Measurements from ENCODE around the gene ELSPBP1.
"Not testable (repeated sequence)": the region's sequence is repeated elsewhere in the genome, so short reads cannot be mapped to it uniquely, and the experiment has no call there.

Gene ELSPBP1
- total RNA-seq = 0 reads per million in 2 donors

DNA sequence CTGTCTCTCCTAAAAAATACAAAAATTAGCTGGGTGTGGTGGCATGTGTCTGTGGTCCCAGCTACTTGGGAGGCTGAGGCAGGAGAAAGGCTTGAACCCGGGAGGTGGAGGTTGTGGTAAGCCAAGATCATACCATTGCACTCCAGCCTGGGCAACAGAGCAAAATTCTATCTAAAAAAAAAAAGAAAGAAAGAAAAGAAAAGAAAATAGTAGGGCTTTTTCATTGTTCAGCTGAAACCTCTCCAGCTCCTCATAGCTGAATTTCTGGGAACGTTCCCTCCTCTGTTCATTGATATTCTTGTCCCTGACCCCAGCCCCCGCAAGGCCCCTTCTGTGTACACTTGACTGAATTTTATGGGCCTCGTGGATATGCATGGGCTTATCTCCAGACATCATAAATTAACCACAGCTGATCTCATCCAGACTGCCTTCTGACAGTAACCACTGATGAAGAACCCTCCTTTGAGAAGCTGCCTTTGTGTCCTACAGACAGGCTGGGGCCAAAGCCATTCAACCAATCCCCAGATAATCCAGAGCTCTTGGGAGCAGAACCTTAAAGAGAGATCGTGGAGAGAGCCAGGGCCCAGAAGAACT, at the start of gene ELSPBP1:
TSS of gene ELSPBP1 (plus strand) at position 424 of the 594 bp plus-strand sequence. CDS start 14,036 bp downstream, outside the sequence.
- DNase-seq = no peak

GRCh38 chr19:47949852-47950521, 44.4 kb upstream of the ELSPBP1 start:
- not testable (repeated sequence) for DNase-seq

GRCh38 chr19:47952132-47952531, 42.3 kb upstream of the ELSPBP1 start:
- not testable (repeated sequence) for DNase-seq

DNA sequence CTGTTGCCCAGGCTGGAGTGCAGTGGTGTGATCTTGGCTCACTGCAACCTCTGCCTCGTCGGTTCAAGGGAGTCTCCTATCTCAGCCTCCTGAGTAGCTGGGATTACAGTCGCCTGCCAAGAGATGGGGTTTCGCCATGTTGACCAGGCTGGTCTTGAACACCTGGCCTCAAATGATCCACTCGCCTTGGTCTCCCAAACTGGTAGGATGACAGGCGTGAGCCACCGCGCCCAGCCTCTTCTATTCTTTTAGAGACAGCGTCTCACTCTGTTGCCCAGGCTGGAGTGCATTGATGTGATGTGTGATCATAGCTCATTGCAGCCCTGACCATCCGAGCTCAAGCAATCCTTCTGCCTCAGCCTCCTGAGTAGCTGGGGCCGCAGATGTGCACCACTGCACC, 38.5 kb upstream of the ELSPBP1 start:
- DNase-seq = not testable (repeated sequence)

- no peak for DNase-seq
Observed at GRCh38 chr19:47973529-47973928, 20.9 kb upstream of the ELSPBP1 start.

- no peak for DNase-seq
Observed at GRCh38 chr19:47991191-47991808, 3.1 kb upstream of the ELSPBP1 start.

- DNase-seq = no peak
Observed at GRCh38 chr19:47992070-47992469, 2.4 kb upstream of the ELSPBP1 start, which contains the start of gene BSPH1. Gene BSPH1, minus strand, starts transcription at chr19:47992170. Its CDS starts 89 bp downstream, at chr19:47992081.

GRCh38 chr19:47996230-47996727, 1.8 kb downstream of the ELSPBP1 start:
- no peak for DNase-seq

GRCh38 chr19:47998800-47999199, 4.4 kb downstream of the ELSPBP1 start:
- DNase-seq = no peak

DNA sequence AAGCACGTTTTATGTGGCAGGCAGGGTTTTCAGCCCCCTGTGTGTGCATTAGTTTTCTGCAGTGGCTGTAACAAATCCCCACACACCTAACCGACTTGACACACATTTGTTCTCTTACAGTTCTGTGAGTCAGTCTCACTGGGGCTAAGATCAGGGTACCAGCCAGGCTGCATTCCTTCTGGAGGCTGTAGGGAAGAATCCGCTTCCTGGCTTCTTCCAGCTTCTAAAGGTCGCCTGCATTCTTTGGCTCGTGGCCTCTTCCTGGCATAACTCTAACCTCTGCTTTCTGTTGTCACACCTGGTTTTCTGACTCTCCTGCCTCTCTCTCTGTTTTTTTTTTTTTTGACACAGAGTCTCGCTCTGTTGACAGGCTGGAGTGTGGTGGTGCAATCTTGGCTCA, 6.4 kb downstream of the ELSPBP1 start:
- no peak for DNase-seq

DNA sequence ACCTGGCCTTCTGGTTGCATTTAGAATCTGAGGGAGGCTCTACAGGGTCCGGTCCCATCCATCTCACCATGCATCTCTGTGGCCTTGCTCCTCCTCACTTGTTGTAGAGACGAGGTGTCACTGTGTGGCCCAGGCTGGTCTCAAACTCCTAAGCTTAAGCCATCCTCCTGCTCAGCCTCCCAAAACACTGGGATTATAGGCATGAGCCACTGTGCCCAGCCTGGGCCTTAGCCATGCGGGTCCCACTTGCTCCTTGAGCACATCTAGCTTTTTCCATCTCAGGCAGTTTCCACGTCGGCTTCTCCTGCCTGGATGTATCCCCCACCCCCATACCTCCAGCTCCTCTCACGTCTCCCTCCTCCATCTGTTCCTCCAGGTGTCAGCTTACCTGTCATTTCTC, 9.8 kb downstream of the ELSPBP1 start:
- no peak for DNase-seq

- DNase-seq = no peak
Observed at GRCh38 chr19:48006762-48007161, 12.3 kb downstream of the ELSPBP1 start.

GRCh38 chr19:48010932-48011758, 16.7 kb downstream of the ELSPBP1 start:
- DNase-seq = no peak

DNA sequence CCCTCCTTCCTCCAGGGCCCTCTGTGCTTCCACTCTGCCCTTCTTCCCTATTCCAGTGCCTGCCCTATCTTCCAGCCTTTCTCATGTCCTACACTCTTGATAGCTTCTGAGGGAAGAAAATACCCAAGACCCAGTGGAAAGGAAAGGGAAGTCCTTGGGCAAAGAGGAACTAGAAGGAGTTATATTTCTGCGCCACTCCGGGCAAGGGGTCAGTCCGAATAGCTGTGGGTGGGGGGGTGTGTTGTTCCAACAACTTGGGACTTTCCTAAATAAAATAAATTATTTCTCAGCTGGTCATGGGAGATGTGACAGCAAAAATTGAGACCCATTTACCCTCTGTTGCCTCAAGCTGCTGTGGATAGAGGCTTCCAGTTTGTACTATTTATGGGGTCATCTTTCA, 26.3 kb downstream of the ELSPBP1 start:
- no peak for DNase-seq

DNA sequence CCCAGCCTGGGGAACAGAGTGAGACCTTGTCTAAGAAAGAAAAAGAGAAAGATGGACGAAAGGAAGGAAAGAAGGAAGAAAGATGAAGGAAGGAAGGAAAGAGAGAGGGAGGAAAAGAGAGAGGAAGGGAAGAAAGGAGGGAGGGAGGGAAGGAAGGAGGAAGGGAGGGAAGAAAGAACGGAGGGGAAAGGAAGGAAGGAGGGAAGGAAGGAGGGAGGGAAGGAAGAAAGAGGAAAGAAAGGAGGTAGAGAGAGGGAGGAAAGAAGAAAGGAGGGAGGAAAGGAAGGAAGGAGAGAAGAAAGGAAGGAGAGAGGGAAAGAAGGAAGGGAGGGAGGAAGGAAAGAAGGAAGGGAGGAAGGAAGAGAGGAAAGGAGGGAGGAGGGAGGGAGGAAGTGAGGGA, 28.6 kb downstream of the ELSPBP1 start:
- no peak for DNase-seq

DNA sequence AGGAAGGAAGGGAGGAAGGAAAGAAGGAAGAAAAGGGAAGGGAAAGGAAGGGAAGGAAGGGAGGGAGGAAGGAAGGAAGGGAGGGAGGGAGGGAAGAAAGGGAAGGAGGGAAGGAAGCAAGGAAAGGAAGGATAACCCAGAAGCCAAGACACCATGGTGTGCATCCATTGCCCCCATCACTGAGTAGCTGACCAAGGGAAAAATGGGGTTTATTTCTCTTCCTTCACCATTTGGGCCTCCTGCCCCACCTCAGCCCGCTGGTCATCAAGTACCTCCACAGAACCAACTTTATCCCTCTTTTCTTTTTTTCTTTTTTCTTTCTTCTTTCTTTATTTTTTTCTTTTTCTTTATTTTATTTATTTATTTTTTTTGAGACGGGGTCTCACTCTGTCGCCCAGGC, 29.1 kb downstream of the ELSPBP1 start:
- no peak for DNase-seq

DNA sequence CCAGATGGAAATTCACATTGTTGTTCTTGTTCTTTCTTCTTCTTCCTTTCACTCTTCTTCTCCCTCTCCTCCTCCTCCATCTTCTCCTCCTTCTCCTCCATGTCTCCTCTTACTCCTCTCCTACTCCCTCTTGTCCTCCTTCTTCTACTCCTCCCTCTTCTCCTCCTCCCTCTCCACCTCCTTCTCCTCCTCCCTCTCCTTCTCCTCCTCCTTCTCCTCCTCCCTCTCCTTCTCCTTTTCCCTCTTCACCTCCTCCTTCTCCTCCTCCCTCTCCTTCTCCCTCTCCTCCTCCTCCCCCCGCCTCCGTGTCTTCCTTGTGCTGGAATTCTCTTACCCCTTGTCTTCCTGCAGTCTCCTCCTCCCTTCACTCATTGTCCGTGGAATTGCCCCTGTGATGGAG, 31.0 kb downstream of the ELSPBP1 start:
- no peak for DNase-seq

DNA sequence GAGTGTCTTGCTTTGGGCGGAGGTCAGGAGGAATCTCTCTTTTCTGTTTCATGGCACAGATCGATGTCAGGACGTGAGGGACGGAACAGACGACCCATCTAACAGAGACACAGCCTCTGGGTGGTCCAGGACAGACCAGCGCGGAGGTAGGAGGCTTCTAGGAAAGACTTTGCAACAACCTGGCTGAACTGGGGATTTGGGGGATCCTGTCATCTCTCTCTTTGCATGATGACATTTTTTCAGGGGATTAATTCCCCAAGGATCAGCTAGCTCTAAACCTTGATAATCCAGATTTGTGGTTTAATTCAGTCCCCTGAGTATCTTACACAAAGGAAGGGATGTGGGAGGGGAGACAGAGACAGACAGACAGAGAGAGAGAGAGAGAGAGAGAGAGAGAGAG, 35.0 kb downstream of the ELSPBP1 start:
- no peak for DNase-seq

GRCh38 chr19:48030073-48030472, 35.6 kb downstream of the ELSPBP1 start:
- DNase-seq = no peak

DNA sequence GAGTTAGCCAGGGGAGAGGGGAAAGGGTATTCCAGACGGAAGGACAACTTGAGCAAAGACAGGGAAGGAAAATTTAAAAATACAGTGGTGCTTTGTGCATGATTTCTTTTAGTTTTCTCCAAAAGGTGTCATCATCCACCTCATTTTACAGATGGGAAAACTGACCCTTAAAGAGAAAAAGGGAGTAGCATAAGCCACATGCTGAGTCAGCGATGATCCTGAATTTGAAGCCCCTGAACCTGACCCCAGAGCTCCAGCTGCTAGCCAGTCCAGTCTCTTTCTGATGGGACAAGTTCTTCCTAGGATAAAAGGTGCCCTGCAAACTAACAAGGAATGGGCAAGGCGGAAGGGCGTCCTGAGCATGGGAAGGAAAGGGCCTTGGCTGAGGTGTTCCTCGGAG, 39.2 kb downstream of the ELSPBP1 start:
- DNase-seq = no peak

DNA sequence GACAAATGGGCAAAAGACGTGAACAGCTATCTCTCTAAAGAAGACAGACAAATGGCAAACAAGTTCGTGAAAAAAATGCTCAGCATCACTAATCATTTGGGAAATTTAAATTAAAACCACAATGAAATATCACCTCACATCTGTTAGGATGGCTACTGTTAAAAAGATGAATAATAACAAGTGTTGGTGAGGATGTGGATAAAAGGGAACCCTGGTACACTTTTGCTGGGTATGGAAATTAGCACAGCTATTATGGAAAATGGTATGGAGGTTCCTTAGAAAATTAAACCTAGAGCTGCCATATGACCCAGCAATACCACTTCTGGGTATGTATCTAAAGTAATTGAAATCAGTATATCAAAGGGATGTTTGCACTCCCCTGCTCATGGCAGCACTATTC, 42.3 kb downstream of the ELSPBP1 start:
- no peak for DNase-seq

- DNase-seq = no peak
Observed at GRCh38 chr19:48041877-48042580, 47.6 kb downstream of the ELSPBP1 start.
